Activated CD8-positive, alpha-beta memory T cell treated with anti-CD3 and anti-CD28 coated beads, Interleukin-2, amount 50 U/mL, for 48 hours (primary cell): ENCODE measurements around the gene CES5A.
"Not testable (repeated sequence)": the region's sequence is repeated elsewhere in the genome, so short reads cannot be mapped to it uniquely, and the experiment has no call there.

ENCODE experiments used
- DNase-seq: peaks from one replicate; pipeline ENCODE4 v3.0.0-alpha.2; 2020

The CES5A gene

GRCh38 chr16:55825115-55825728 lies 50.0 kb downstream of the CES5A start:
- DNase-seq: peak; percentile 12

DNA sequence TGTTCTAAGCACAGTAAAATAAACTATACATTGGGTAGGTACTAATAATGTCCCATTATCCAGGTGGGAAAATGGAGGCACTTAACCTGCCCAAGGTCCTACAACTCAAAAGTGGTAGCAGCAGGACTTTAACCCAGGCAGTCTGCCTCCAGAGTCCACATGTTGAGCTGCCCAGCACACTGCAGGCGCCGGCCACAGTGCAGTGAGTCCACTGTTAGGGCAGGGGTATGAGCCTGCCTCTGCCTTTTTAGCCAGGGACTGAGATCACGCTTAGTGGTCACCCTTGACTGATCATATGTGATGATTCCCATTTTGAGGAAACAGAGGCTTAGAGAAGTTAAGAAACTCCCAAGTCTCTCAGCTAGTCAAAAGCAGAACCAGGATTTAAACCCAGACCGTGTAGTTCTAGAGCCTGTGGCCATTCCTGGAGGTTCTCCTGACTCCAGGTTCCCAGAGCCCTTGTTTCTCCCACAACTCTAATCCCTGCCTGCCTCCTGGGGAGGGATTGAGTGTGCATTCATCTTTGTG lies 50.6 kb downstream of the CES5A start:
- DNase-seq: peak; percentile 33

- DNase-seq: no peak
These were observed 52.8 kb downstream of the CES5A start for GRCh38 chr16:55822280-55822810.

- DNase-seq: no peak
These were observed 54.0 kb downstream of the CES5A start for GRCh38 chr16:55821210-55821609.

- DNase-seq: no peak
These were observed 54.6 kb downstream of the CES5A start for GRCh38 chr16:55820615-55821014.

GRCh38 chr16:55817236-55817912 lies 57.8 kb downstream of the CES5A start:
- no peak for DNase-seq

- not testable (repeated sequence) for DNase-seq
These were observed 59.0 kb downstream of the CES5A start for GRCh38 chr16:55816222-55816621.

DNA sequence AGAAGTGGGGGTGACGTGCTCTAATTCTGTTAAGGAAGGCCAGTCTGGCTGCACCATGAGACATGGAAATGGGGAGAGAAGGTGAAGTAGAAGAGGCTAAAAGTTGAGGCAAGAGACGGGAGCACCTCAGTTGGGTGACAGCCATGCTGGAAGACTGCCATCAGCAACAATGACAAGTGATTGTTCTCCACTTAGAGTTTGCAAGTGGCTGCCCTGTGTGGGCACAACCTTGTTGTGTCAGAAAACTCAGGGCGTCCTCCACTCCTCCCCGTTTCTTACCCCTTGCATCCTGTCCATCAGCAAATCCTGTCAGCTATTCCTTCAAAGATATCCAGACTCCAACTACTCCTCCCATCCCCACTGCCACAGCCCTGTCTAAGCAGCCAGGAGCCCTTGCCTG lies 59.9 kb downstream of the CES5A start:
- peak; percentile 34 for DNase-seq

DNA sequence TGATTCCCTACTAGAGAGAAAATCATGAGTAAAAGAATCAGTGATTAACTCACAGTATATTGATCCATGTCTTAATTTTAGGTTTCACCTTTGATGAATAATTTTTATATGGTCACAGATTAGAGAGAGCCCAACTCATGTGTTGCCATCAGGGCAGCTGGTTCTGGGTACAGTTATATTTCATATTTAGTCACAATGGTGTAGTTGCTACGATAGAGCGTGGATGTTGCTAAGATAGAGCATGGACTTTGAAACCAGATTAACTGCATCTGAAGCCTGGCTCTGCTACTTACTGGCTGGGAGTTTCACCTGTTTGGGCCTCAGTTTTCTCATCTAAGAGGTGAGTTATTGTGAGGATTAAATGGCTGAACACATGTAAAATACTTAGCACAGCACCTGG lies 61.0 kb downstream of the CES5A start:
- DNase-seq: not testable (repeated sequence)

DNA sequence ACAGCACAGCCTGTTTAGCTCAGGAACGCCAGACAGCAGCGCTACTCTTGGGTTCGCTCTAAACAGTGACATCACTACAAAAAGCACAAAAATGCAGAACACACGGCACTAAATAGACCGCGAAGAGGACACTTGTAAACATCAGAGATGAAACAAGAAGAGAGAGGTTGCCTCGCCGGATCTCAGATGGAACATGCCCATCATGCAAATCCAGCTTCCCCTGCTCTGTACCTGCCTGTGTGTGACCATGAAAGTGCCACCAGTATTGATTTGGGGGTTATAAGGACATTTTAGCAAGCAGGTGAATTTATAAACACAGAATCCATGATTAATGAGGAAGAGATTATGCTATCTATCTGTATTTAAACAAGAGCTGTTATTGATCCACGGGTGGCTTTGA lies 61.4 kb downstream of the CES5A start:
- DNase-seq: peak; percentile 22

- peak; percentile 38 for DNase-seq
These were observed 62.2 kb downstream of the CES5A start for GRCh38 chr16:55812951-55813350.

GRCh38 chr16:55811811-55812210 lies 63.4 kb downstream of the CES5A start:
- no peak for DNase-seq

DNA sequence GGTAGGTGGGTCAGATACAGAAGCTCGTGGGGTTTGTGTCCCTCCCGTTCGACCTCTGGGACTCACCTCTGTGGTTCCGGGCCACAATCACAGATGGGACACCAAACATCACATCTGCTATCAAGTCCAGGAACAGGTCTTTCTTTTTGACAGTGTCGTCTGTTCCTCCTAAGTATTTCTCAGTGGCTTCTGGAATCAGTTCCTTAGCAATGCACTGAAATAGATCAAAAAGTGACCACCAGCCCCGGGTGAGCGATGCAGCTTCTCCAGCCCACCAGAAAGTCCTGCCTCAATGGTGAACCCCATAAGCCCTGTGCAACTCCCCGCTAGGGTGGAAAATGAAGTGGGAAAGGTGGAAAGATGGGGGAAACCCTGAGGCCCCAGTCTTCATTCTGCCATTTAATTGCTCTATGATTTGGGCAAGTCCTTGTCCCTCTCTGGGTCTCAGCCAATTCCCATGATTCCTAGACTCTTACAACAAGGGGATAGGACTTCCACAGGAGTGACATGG lies 64.7 kb downstream of the CES5A start:
- peak; percentile 25 for DNase-seq

DNA sequence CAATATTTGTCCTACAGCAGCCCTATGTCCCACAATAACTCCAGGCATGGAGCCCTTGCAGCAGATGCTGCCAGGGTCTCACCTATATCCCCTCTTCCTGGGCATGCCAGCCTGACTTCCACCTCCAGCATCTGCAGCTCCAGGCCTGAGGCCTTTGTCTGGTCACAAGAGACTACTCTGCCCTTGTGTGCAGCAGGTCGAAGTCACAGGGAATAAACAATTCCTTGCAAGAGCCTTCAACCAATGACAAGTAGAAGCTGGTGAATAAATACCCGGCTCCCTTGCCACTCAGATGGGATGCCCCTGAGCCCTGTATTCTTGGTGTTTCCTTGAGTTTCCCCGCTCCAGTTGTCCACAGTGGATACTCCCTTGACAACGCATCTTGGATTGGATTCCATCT lies 65.3 kb downstream of the CES5A start:
- DNase-seq: no peak

DNA sequence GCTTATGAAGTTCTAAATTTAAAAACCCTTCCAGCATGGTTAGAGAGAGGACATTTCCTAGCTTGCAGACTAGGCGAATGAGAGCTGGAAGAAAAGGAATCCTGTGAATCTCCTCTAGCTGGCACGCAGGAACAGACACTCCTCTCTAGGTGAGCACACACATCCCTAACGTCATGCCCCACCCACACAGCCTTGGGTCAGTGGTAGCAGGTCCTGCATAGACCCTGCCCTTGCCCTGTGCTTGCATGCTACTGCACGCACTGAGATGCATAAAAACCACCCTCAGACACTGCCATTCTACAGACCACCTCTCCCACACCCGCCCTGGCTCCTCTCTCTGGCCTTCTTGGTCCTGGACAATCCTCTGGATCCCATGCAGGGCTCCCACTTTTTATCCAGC lies 65.8 kb downstream of the CES5A start:
- DNase-seq: no peak

DNA sequence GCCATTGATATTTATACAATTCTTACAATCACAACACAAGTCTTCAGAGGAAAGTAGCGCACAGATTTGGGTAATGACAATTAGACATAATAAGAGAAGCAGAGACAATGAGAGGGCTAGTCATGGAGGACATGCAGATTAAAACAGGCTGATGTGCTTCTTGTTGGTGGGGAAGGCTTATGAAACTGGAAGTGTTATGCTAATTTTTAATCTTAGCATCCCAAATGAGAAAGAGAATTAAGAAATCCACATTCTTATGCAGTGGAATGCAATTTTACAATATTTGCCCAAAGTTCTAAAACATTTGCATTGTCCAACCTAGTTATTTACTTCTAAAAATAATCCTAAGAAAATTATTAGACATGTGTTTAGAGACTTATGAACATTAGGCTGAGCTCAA lies 66.9 kb downstream of the CES5A start:
- DNase-seq: not testable (repeated sequence)

DNA sequence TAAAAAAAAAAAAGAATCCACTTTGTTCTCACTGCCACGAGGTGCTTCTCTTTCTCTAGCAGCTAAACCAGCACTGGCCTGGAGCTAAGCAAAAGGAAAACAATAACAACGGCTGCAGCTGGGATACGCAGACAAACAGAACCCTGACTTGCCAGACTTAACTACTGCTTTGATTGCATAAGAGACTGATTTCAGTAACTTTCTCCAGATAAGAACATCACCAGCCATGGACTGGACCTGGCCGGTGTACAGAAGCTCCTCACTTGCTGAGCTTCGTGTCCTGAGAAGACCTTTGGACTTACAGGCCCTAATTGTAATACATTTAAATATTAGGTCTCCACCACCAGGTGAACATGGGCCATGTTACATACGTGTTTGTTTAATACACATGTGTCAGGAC lies 70.1 kb downstream of the CES5A start:
- DNase-seq: not testable (repeated sequence)

GRCh38 chr16:55803681-55804080 lies 71.5 kb downstream of the CES5A start:
- DNase-seq: not testable (repeated sequence)
